ENCODE results near the gene TTC39C.

The TTC39C gene

GRCh38 chr18:24031318-24031717, 16.8 kb downstream of the TTC39C start:
- Histone ChIP-seq H3K4me1 (ENCODE audit: insufficient read depth, insufficient read length) (no peaks in the 10 kb centered on the region), H3K27me3 (ENCODE audit: insufficient read depth, insufficient read length) (no peaks in the 10 kb centered on the region), H3K9ac (ENCODE audit: insufficient read length, low read depth) (no peak overlapping the region), H3K36me3 (ENCODE audit: insufficient read depth, insufficient read length, low read length) (no peaks in the 10 kb centered on the region), H3K4me3 (ENCODE audit: insufficient read length, low read depth) (no peak overlapping the region), H3K9me3 (ENCODE audit: insufficient read depth, low read length) (no peaks in the 10 kb centered on the region)
- DNase-seq (ENCODE audit: low read depth, low spot score), result no peak
- TF ChIP-seq SUZ12 (IDR thresholded peaks at IDR 0.05; ENCODE audit: extremely low read depth, insufficient read depth, insufficient read length) (no peak), YY1 (IDR thresholded peaks at IDR 0.05; ENCODE audit: insufficient read depth, insufficient read length) (no peak), ZNF274 (IDR thresholded peaks at IDR 0.05; ENCODE audit: low read depth, low read length) (no peak)

- H3K9me3 ChIP-seq (ENCODE audit: insufficient read depth, low read length), result no peaks in the 10 kb centered on the region
- H3K27me3 ChIP-seq (ENCODE audit: insufficient read depth, insufficient read length), result no peaks in the 10 kb centered on the region
- H3K4me3 ChIP-seq (ENCODE audit: insufficient read length, low read depth), result no peak overlapping the region
- H3K9ac ChIP-seq (ENCODE audit: insufficient read length, low read depth), result no peak overlapping the region
- no peaks in the 10 kb centered on the region for H3K4me1 ChIP-seq (ENCODE audit: insufficient read depth, insufficient read length)
- H3K36me3 ChIP-seq (ENCODE audit: insufficient read depth, insufficient read length, low read length), result no peaks in the 10 kb centered on the region
- DNase-seq (ENCODE audit: low read depth, low spot score), result no peak
- TF ChIP-seq YY1 (IDR thresholded peaks at IDR 0.05; ENCODE audit: insufficient read depth, insufficient read length) (no peak), SUZ12 (IDR thresholded peaks at IDR 0.05; ENCODE audit: extremely low read depth, insufficient read depth, insufficient read length) (no peak), ZNF274 (IDR thresholded peaks at IDR 0.05; ENCODE audit: low read depth, low read length) (no peak)
Observed at GRCh38 chr18:24031916-24032315, 17.4 kb downstream of the TTC39C start.

- Histone ChIP-seq H3K36me3 (ENCODE audit: insufficient read depth, insufficient read length, low read length) (no peaks in the 10 kb centered on the region), H3K9ac (ENCODE audit: insufficient read length, low read depth) (no peak overlapping the region), H3K9me3 (ENCODE audit: insufficient read depth, low read length) (no peaks in the 10 kb centered on the region), H3K4me3 (ENCODE audit: insufficient read length, low read depth) (no peak overlapping the region), H3K27me3 (ENCODE audit: insufficient read depth, insufficient read length) (no peaks in the 10 kb centered on the region), H3K4me1 (ENCODE audit: insufficient read depth, insufficient read length) (no peaks in the 10 kb centered on the region)
- TF ChIP-seq ZNF274 (IDR thresholded peaks at IDR 0.05; ENCODE audit: low read depth, low read length), result no peak
- TF ChIP-seq SUZ12 (IDR thresholded peaks at IDR 0.05; ENCODE audit: extremely low read depth, insufficient read depth, insufficient read length), result no peak
- no peak for TF ChIP-seq YY1 (IDR thresholded peaks at IDR 0.05; ENCODE audit: insufficient read depth, insufficient read length)
- no peak for DNase-seq (ENCODE audit: low read depth, low spot score)
Observed at GRCh38 chr18:24033641-24034412, 19.3 kb downstream of the TTC39C start.

- DNase-seq (ENCODE audit: low read depth, low spot score), result no peak
- Histone ChIP-seq H3K9ac (ENCODE audit: insufficient read length, low read depth) (no peak overlapping the region), H3K27me3 (ENCODE audit: insufficient read depth, insufficient read length) (no peaks in the 10 kb centered on the region), H3K4me1 (ENCODE audit: insufficient read depth, insufficient read length) (no peaks in the 10 kb centered on the region), H3K36me3 (ENCODE audit: insufficient read depth, insufficient read length, low read length) (no peaks in the 10 kb centered on the region), H3K4me3 (ENCODE audit: insufficient read length, low read depth) (no peak overlapping the region), H3K9me3 (ENCODE audit: insufficient read depth, low read length) (no peaks in the 10 kb centered on the region)
- TF ChIP-seq SUZ12 (IDR thresholded peaks at IDR 0.05; ENCODE audit: extremely low read depth, insufficient read depth, insufficient read length), result no peak
- TF ChIP-seq YY1 (IDR thresholded peaks at IDR 0.05; ENCODE audit: insufficient read depth, insufficient read length), result no peak
Observed at GRCh38 chr18:24035316-24035715, 20.8 kb downstream of the TTC39C start.

- Histone ChIP-seq H3K9me3 (ENCODE audit: insufficient read depth, low read length) (no peaks in the 10 kb centered on the region), H3K36me3 (ENCODE audit: insufficient read depth, insufficient read length, low read length) (no peaks in the 10 kb centered on the region), H3K4me3 (ENCODE audit: insufficient read length, low read depth) (no peak overlapping the region), H3K4me1 (ENCODE audit: insufficient read depth, insufficient read length) (no peaks in the 10 kb centered on the region), H3K9ac (ENCODE audit: insufficient read length, low read depth) (no peak overlapping the region), H3K27me3 (ENCODE audit: insufficient read depth, insufficient read length) (no peaks in the 10 kb centered on the region)
- TF ChIP-seq SUZ12 (IDR thresholded peaks at IDR 0.05; ENCODE audit: extremely low read depth, insufficient read depth, insufficient read length) (no peak), YY1 (IDR thresholded peaks at IDR 0.05; ENCODE audit: insufficient read depth, insufficient read length) (no peak), ZNF274 (IDR thresholded peaks at IDR 0.05; ENCODE audit: low read depth, low read length) (no peak)
- DNase-seq (ENCODE audit: low read depth, low spot score), result no peak
Observed at GRCh38 chr18:24039671-24040070, 25.1 kb downstream of the TTC39C start.

- no peak for TF ChIP-seq ZNF274 (IDR thresholded peaks at IDR 0.05; ENCODE audit: low read depth, low read length)
- no peak for TF ChIP-seq SUZ12 (IDR thresholded peaks at IDR 0.05; ENCODE audit: extremely low read depth, insufficient read depth, insufficient read length)
- no peak for TF ChIP-seq YY1 (IDR thresholded peaks at IDR 0.05; ENCODE audit: insufficient read depth, insufficient read length)
- H3K9me3 ChIP-seq (ENCODE audit: insufficient read depth, low read length), result no peaks in the 10 kb centered on the region
- no peak overlapping the region for H3K4me3 ChIP-seq (ENCODE audit: insufficient read length, low read depth)
- H3K9ac ChIP-seq (ENCODE audit: insufficient read length, low read depth), result no peak overlapping the region
- no peaks in the 10 kb centered on the region for H3K4me1 ChIP-seq (ENCODE audit: insufficient read depth, insufficient read length)
- H3K36me3 ChIP-seq (ENCODE audit: insufficient read depth, insufficient read length, low read length), result no peaks in the 10 kb centered on the region
- DNase-seq (ENCODE audit: low read depth, low spot score), result no peak
- H3K27me3 ChIP-seq (ENCODE audit: insufficient read depth, insufficient read length), result no peaks in the 10 kb centered on the region
Observed at GRCh38 chr18:24041691-24042090, 27.1 kb downstream of the TTC39C start.

- no peaks in the 10 kb centered on the region for H3K36me3 ChIP-seq (ENCODE audit: insufficient read depth, insufficient read length, low read length)
Observed at GRCh38 chr18:24043403-24043802, 28.8 kb downstream of the TTC39C start.

More at GRCh38 chr18:24043403-24043802, 28.8 kb downstream of the TTC39C start:
- DNase-seq (ENCODE audit: low read depth, low spot score), result no peak
- Histone ChIP-seq H3K4me3 (ENCODE audit: insufficient read length, low read depth) (no peak overlapping the region), H3K27me3 (ENCODE audit: insufficient read depth, insufficient read length) (no peaks in the 10 kb centered on the region), H3K4me1 (ENCODE audit: insufficient read depth, insufficient read length) (no peaks in the 10 kb centered on the region), H3K9me3 (ENCODE audit: insufficient read depth, low read length) (no peaks in the 10 kb centered on the region), H3K9ac (ENCODE audit: insufficient read length, low read depth) (no peak overlapping the region)
- no peak for TF ChIP-seq ZNF274 (IDR thresholded peaks at IDR 0.05; ENCODE audit: low read depth, low read length)
- no peak for TF ChIP-seq YY1 (IDR thresholded peaks at IDR 0.05; ENCODE audit: insufficient read depth, insufficient read length)
- TF ChIP-seq SUZ12 (IDR thresholded peaks at IDR 0.05; ENCODE audit: extremely low read depth, insufficient read depth, insufficient read length), result no peak

Measured in NT2/D1 (cell line).